Thoracic aorta (tissue), 2 donors: Measurements from ENCODE around the gene WNK1. TPM values are rescaled to one million over a fixed set of nuclear protein-coding genes. Genes with fewer than 3 reads are reported as not detected.

ENCODE experiments used
- ATAC-seq: fragments of 150-250 bp; one replicate; pipeline ENCODE4 v1.8.0; 2017; ENCODE audit warnings: low read depth; ENCODE audit not compliant: insufficient number of reproducible peaks, low FRiP score
- DNase-seq: peaks from one replicate; pipeline ENCODE4 v3.0.0-alpha.2; 2020; ENCODE audit warnings: low spot score
- H3K27ac ChIP-seq, 2 donors: fragments of 200-600 bp; sonication (generic); 1 replicate in 1 of 2; 2 replicates in 1 of 2; pipeline ENCODE4 v1.5.1; 2016; ENCODE audit warnings: mild to moderate bottlenecking in 2 of 2, moderate library complexity in 2 of 2
- H3K27me3 ChIP-seq: fragments of 200-600 bp; sonication (generic); replicated peaks from 2 replicates; pipeline ENCODE4 v1.6.0; 2016; ENCODE audit warnings: mild to moderate bottlenecking; ENCODE audit not compliant: insufficient read depth
- H3K36me3 ChIP-seq: fragments of 200-600 bp; sonication (generic); one replicate; pipeline ENCODE4 v1.5.1; 2016
- H3K4me1 ChIP-seq, 2 donors: fragments of 200-600 bp; sonication (generic); 1 replicate in 1 of 2; 2 replicates in 1 of 2; pipeline versions ENCODE4 v1.5.1 to v1.6.0; 2016; ENCODE audit warnings: low read depth in 2 of 2, mild to moderate bottlenecking in 1 of 2; ENCODE audit not compliant: control insufficient read depth in 1 of 2
- H3K4me3 ChIP-seq: fragments of 200-600 bp; sonication (generic); 2 replicates; pipeline ENCODE4 v1.5.1; 2016; ENCODE audit warnings: mild to moderate bottlenecking
- H3K9me3 ChIP-seq: fragments of 200-600 bp; sonication (generic); 2 replicates; pipeline ENCODE4 v1.5.1; 2016
- CTCF ChIP-seq: fragments of 200-600 bp; sonication (generic); IDR thresholded peaks from one replicate; pipeline ENCODE4 v1.5.1; 2019; ENCODE audit warnings: antibody characterized with exemption
- total RNA-seq, 2 donors: library from RNA; depleted of rRNA; stranded (reverse); fragments of >200 nt; gene quantifications; one replicate each; pipeline versions ENCODE4 v1.1.0 to v1.2.3, GENCODE V29; 2016

The WNK1 gene
- total RNA-seq, 2 donors from 2014 or later = 191 to 197 TPM

GRCh38 chr12:955939-956338, 203.6 kb downstream of the WNK1 start:
- Histone ChIP-seq H3K27ac (no peak overlapping the region), H3K9me3 (no peaks in the 10 kb centered on the region), H3K27me3 (no peaks in the 10 kb centered on the region), H3K4me1 (peaks cover 0 to 9% of the 10 kb centered on the region in 2 donors), H3K36me3 (no peaks in the 10 kb centered on the region), H3K4me3 (no peak overlapping the region)
- DNase-seq (no peak), ATAC-seq (no peak)
- no peak for TF ChIP-seq CTCF

- Histone ChIP-seq H3K27me3 (no peaks in the 10 kb centered on the region), H3K4me1 (peaks cover 0 to 9% of the 10 kb centered on the region in 2 donors), H3K9me3 (no peaks in the 10 kb centered on the region), H3K27ac (no peak overlapping the region), H3K4me3 (no peak overlapping the region), H3K36me3 (no peaks in the 10 kb centered on the region)
- ATAC-seq (no peak), DNase-seq (no peak)
- no peak for TF ChIP-seq CTCF
Measured at GRCh38 chr12:958588-959123, 206.3 kb downstream of the WNK1 start.

Other genes starting within 250 kb of the WNK1 start
- 1 to 10 TPM; 2.4 to 5.3 TPM for gene NINJ2, start 89.1 kb upstream of the WNK1 start, total RNA-seq
- 10 to 100 TPM; 21.5 to 21.9 TPM for gene RAD52, start 197.1 kb downstream of the WNK1 start, total RNA-seq
- 10 to 100 TPM; 45.8 to 80.0 TPM for gene ERC1, start 238.6 kb downstream of the WNK1 start, total RNA-seq